Measurements from ENCODE around the gene DNAI2. TPM values are rescaled to one million over a fixed set of nuclear protein-coding genes. Genes with fewer than 3 reads are reported as not detected.

Gene DNAI2
- total and polyA plus RNA-seq, 7 experiments from 2014 or later = 0.15 to 1.8 (median 0.88) TPM; not detected in 1

DNA sequence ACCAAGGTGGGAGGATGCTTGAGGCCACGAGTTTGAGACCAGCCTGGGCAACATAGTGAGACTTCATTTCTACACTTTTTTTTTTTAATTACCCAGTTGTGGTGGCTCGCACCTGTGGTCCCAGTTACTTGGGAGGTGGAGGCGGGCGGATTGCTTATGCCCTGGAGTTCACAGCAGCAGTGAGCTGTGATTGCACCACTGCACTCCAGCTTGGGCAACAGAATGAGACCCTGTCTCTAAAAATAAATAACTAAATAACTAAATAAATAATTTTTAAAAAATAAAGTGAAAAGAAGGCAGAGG, 9.3 kb downstream of the DNAI2 start:
- Histone ChIP-seq H3K4me1 (ENCODE audit: control insufficient read depth in 2 of 2, insufficient read depth in 2 of 2, low read length in 2 of 2) (peaks cover 42 to 50% of the 10 kb centered on the region in 2 donors), H3K4me3 (ENCODE audit: low read length) (no peak overlapping the region), H3K27me3 (ENCODE audit: control insufficient read depth in 2 of 2, insufficient read depth in 2 of 2, low read length in 2 of 2) (no peaks in the 10 kb centered on the region), H3K27ac (ENCODE audit: low read depth, low read length) (no peak overlapping the region), H3K9me3 (ENCODE audit: control insufficient read depth in 2 of 3, low read length in 3 of 3) (no peaks in the 10 kb centered on the region), H3K36me3 (ENCODE audit: control insufficient read depth in 2 of 3, insufficient read depth in 3 of 3, low read length in 3 of 3) (no peaks in the 10 kb centered on the region)
- DNase-seq (no peak), ATAC-seq (no peak)
- H3K27ac Mint-ChIP-seq = peak overlapping the region; percentile 85 to 98 (median 95)
- ChIA-PET POLR2A (interaction anchor here (1.2 kb wide), 1 partner anchor 72 kb away, joined by 4 read pairs; no protein-coding TSS in a partner anchor), CTCF (interaction anchor here (1.3 kb wide), 1 partner anchor 15 kb away, joined by 5 read pairs; no protein-coding TSS in a partner anchor)
- H3K4me1 Mint-ChIP-seq = peaks cover 14 to 64% (median 35%) of the 10 kb centered on the region in 7 donors
- peaks cover 0 to 6% (median 0%) of the 10 kb centered on the region in 5 donors for H3K36me3 Mint-ChIP-seq
- H3K4me3 Mint-ChIP-seq = peak overlapping the region in 7 of 10 donors; percentile 29 to 83 (median 53)
- intact Hi-C loops (cut with micrococcal nuclease) = loop anchor here (1.0 to 5.0 kb wide), 2 partner anchors 13 to 71 kb away; partner anchors contain the start of gene TTYH2 (in 1 of the 2)
- H3K27me3 Mint-ChIP-seq = no peaks in the 10 kb centered on the region
- peaks cover 0 to 3% (median 0%) of the 10 kb centered on the region in 11 donors for H3K9me3 Mint-ChIP-seq

- Histone ChIP-seq H3K27ac (ENCODE audit: low read depth, low read length) (no peak overlapping the region), H3K36me3 (ENCODE audit: control insufficient read depth in 2 of 3, insufficient read depth in 3 of 3, low read length in 3 of 3) (no peaks in the 10 kb centered on the region), H3K4me3 (ENCODE audit: low read length) (no peak overlapping the region), H3K9me3 (ENCODE audit: control insufficient read depth in 2 of 3, low read length in 3 of 3) (no peaks in the 10 kb centered on the region), H3K4me1 (ENCODE audit: control insufficient read depth in 2 of 2, insufficient read depth in 2 of 2, low read length in 2 of 2) (peaks cover 26 to 29% of the 10 kb centered on the region in 2 donors), H3K27me3 (ENCODE audit: control insufficient read depth in 2 of 2, insufficient read depth in 2 of 2, low read length in 2 of 2) (no peaks in the 10 kb centered on the region)
- ChIA-PET POLR2A (interaction anchor here (0.6 kb wide), 1 partner anchor 11 kb away, joined by 3 read pairs; no protein-coding TSS in a partner anchor), CTCF (interaction anchor here (0.9 kb wide), 1 partner anchor 14 kb away, joined by 3 read pairs; no protein-coding TSS in a partner anchor)
- peak overlapping the region in 2 of 9 donors; percentile 47 to 82 for H3K27ac Mint-ChIP-seq
- DNase-seq = no peak
- intact Hi-C loops (cut with micrococcal nuclease) = no loop called here
- H3K4me3 Mint-ChIP-seq = no peak overlapping the region
- H3K36me3 Mint-ChIP-seq = peaks cover 0 to 3% (median 0%) of the 10 kb centered on the region in 5 donors
- peaks cover 0 to 3% (median 0%) of the 10 kb centered on the region in 11 donors for H3K9me3 Mint-ChIP-seq
- ATAC-seq = no peak
- H3K27me3 Mint-ChIP-seq = no peaks in the 10 kb centered on the region
- H3K4me1 Mint-ChIP-seq = peaks cover 9 to 51% (median 22%) of the 10 kb centered on the region in 7 donors
Observed at GRCh38 chr17:74287031-74287602, 13.1 kb downstream of the DNAI2 start.

DNA sequence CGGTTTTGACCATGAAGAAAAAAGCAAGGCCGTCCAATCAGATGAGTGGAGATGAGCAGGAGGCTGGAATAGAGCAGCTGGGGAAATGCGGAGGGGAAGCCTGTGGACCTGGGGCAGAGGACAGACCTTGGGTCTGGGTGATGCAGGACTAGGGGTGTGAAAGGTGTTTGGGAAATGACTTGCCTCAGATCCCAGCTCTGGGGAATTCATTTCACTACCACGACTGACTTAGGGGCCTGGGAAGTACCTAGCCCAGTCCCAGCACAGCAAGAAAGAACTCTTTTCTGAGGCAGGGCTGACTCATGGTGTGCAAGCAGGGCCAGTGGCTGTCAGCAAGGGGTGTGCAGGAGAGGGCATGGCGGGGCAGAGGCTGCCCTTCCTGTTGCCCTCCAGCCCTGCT, 14.8 kb downstream of the DNAI2 start:
- H3K4me3 ChIP-seq (ENCODE audit: low read length) = no peak overlapping the region
- H3K27me3 ChIP-seq (ENCODE audit: control insufficient read depth in 2 of 2, insufficient read depth in 2 of 2, low read length in 2 of 2) = no peaks in the 10 kb centered on the region
- no peaks in the 10 kb centered on the region for H3K36me3 ChIP-seq (ENCODE audit: control insufficient read depth in 2 of 3, insufficient read depth in 3 of 3, low read length in 3 of 3)
- H3K27me3 Mint-ChIP-seq = no peaks in the 10 kb centered on the region
- H3K4me3 Mint-ChIP-seq = no peak overlapping the region
- H3K4me1 ChIP-seq (ENCODE audit: control insufficient read depth in 2 of 2, insufficient read depth in 2 of 2, low read length in 2 of 2) = peaks cover 13 to 14% of the 10 kb centered on the region in 2 donors
- peaks cover 5 to 39% (median 12%) of the 10 kb centered on the region in 7 donors for H3K4me1 Mint-ChIP-seq
- POLR2A ChIA-PET = interaction anchor here (0.7 kb wide), 1 partner anchor 17 kb away, joined by 5 read pairs; no protein-coding TSS in a partner anchor
- DNase-seq (no peak), ATAC-seq (no peak)
- intact Hi-C loops (cut with micrococcal nuclease) = no loop called here
- no peaks in the 10 kb centered on the region for H3K36me3 Mint-ChIP-seq
- H3K9me3 Mint-ChIP-seq = no peaks in the 10 kb centered on the region
- H3K27ac Mint-ChIP-seq = peak overlapping the region in 2 of 9 donors; percentile 38 to 82
- H3K27ac ChIP-seq (ENCODE audit: low read depth, low read length) = no peak overlapping the region
- H3K9me3 ChIP-seq (ENCODE audit: control insufficient read depth in 2 of 3, low read length in 3 of 3) = no peaks in the 10 kb centered on the region
- CTCF ChIA-PET = interaction anchor here (1.2 kb wide), 1 partner anchor 11 kb away, joined by 3 read pairs; no protein-coding TSS in a partner anchor

DNA sequence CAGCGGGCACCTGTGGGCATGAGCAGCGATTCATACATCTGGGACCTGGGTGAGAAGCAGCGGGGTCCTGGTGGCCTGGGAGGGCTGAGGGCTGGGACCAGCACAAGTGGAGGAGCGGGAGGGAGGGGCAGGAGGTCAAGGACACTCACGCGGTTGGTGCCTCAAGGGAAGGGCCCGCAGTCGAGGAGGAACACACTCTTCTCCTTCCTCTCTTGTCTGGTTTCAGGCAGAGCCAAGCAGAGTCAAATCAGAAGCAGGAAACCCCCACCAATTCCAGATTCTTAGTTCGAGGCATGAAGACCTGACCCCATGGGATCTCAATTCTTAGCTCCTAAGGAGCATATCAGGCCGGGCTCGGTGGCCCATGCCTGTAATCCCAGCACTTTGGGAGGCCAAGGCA, 15.7 kb downstream of the DNAI2 start:
- no peaks in the 10 kb centered on the region for H3K9me3 ChIP-seq (ENCODE audit: control insufficient read depth in 2 of 3, low read length in 3 of 3)
- CTCF ChIA-PET = interaction anchor here (0.7 to 1.2 kb wide), 3 partner anchors 8 to 31 kb away, joined by 3 read pairs; no protein-coding TSS in a partner anchor
- H3K27me3 ChIP-seq (ENCODE audit: control insufficient read depth in 2 of 2, insufficient read depth in 2 of 2, low read length in 2 of 2) = no peaks in the 10 kb centered on the region
- Mint-ChIP-seq H3K4me3 (no peak overlapping the region), H3K4me1 (peaks cover 3 to 33% (median 6%) of the 10 kb centered on the region in 7 donors), H3K27me3 (no peaks in the 10 kb centered on the region), H3K36me3 (peaks cover 0 to 1% (median 0%) of the 10 kb centered on the region in 5 donors), H3K27ac (peak overlapping the region in 1 of 9 donors; percentile 29), H3K9me3 (peaks cover 0 to 2% (median 0%) of the 10 kb centered on the region in 11 donors)
- peaks cover 5 to 7% of the 10 kb centered on the region in 2 donors for H3K4me1 ChIP-seq (ENCODE audit: control insufficient read depth in 2 of 2, insufficient read depth in 2 of 2, low read length in 2 of 2)
- intact Hi-C loops (cut with micrococcal nuclease) = no loop called here
- no peak overlapping the region for H3K27ac ChIP-seq (ENCODE audit: low read depth, low read length)
- POLR2A ChIA-PET = no interaction called here
- H3K4me3 ChIP-seq (ENCODE audit: low read length) = no peak overlapping the region
- no peak for ATAC-seq
- no peaks in the 10 kb centered on the region for H3K36me3 ChIP-seq (ENCODE audit: control insufficient read depth in 2 of 3, insufficient read depth in 3 of 3, low read length in 3 of 3)
- no peak for DNase-seq

- H3K36me3 Mint-ChIP-seq = peaks cover 0 to 4% (median 0%) of the 10 kb centered on the region in 5 donors
- H3K36me3 ChIP-seq (ENCODE audit: control insufficient read depth in 2 of 3, insufficient read depth in 3 of 3, low read length in 3 of 3) = no peaks in the 10 kb centered on the region
- no peaks in the 10 kb centered on the region for H3K9me3 ChIP-seq (ENCODE audit: control insufficient read depth in 2 of 3, low read length in 3 of 3)
- no peak overlapping the region for H3K27ac ChIP-seq (ENCODE audit: low read depth, low read length)
- ATAC-seq (no peak), DNase-seq (no peak)
- ChIA-PET POLR2A (no interaction called here), CTCF (interaction anchor here (0.7 to 1.1 kb wide), 2 partner anchors 9 to 31 kb away, joined by 3 read pairs; no protein-coding TSS in a partner anchor)
- H3K4me1 ChIP-seq (ENCODE audit: control insufficient read depth in 2 of 2, insufficient read depth in 2 of 2, low read length in 2 of 2) = peaks cover 0 to under 1% of the 10 kb centered on the region in 2 donors
- H3K9me3 Mint-ChIP-seq = peaks cover 0 to 8% (median 0%) of the 10 kb centered on the region in 11 donors
- no peak overlapping the region for H3K4me3 Mint-ChIP-seq
- no peak overlapping the region for H3K4me3 ChIP-seq (ENCODE audit: low read length)
- H3K27me3 ChIP-seq (ENCODE audit: control insufficient read depth in 2 of 2, insufficient read depth in 2 of 2, low read length in 2 of 2) = no peaks in the 10 kb centered on the region
- H3K4me1 Mint-ChIP-seq = peaks cover 0 to 27% (median 0%) of the 10 kb centered on the region in 7 donors
- H3K27ac Mint-ChIP-seq = peak overlapping the region in 1 of 9 donors; percentile 27
- intact Hi-C loops (cut with micrococcal nuclease) = no loop called here
- H3K27me3 Mint-ChIP-seq = no peaks in the 10 kb centered on the region
Observed at GRCh38 chr17:74290340-74290739, 16.3 kb downstream of the DNAI2 start.

DNA sequence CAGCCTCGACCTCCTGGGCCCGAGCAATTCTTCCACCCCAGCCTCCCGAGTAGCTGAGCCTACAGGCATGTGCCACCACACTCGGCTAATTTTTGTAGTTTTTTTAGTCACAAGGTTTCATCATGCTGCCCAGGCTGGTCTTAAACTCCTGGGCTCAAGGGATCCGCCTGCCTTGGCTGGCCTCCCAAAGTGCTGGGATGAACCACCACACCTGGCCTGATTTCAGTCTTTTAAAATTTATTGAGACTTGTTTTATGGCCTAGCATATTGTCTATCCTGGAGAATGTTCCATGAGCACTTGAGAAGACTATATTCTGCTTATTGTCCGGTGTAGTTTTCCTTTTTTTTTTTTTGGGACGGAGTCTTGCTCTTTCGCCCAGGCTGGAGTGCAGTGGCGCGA, 18.5 kb downstream of the DNAI2 start:
- intact Hi-C loops (cut with micrococcal nuclease) = no loop called here
- peaks cover 0 to 3% (median 0%) of the 10 kb centered on the region in 5 donors for H3K27me3 Mint-ChIP-seq

More for the DNA sequence above, 18.5 kb downstream of the DNAI2 start:
- DNase-seq = no peak
- Histone ChIP-seq H3K4me1 (ENCODE audit: control insufficient read depth in 2 of 2, insufficient read depth in 2 of 2, low read length in 2 of 2) (peaks cover 0 to 4% of the 10 kb centered on the region in 2 donors), H3K9me3 (ENCODE audit: control insufficient read depth in 2 of 3, low read length in 3 of 3) (no peaks in the 10 kb centered on the region), H3K36me3 (ENCODE audit: control insufficient read depth in 2 of 3, insufficient read depth in 3 of 3, low read length in 3 of 3) (no peaks in the 10 kb centered on the region), H3K4me3 (ENCODE audit: low read length) (no peak overlapping the region), H3K27ac (ENCODE audit: low read depth, low read length) (no peak overlapping the region), H3K27me3 (ENCODE audit: control insufficient read depth in 2 of 2, insufficient read depth in 2 of 2, low read length in 2 of 2) (no peaks in the 10 kb centered on the region)
- Mint-ChIP-seq H3K4me1 (peaks cover 0 to 29% (median 0%) of the 10 kb centered on the region in 7 donors), H3K36me3 (peaks cover 0 to 4% (median 0%) of the 10 kb centered on the region in 5 donors), H3K9me3 (peaks cover 0 to 14% (median 0%) of the 10 kb centered on the region in 11 donors), H3K4me3 (no peak overlapping the region), H3K27ac (no peak overlapping the region)
- ChIA-PET CTCF (no interaction called here), POLR2A (no interaction called here)
- ATAC-seq = no peak
